ENCODE data around the gene CYP1B1.

CYP1B1 gene

GRCh38 chr2:38104598-38104997 is 28.6 kb upstream of the CYP1B1 start:
- ChIA-PET POLR2A (no interaction called here), CTCF (interaction anchor here (1.8 to 2.4 kb wide), 2 partner anchors 9 to 11 kb away, joined by 5 to 10 read pairs; no protein-coding TSS in a partner anchor)
- no peak for TF ChIP-seq CTCF (IDR thresholded peaks at IDR 0.05; ENCODE audit: insufficient read depth, low read length, missing control alignments)
- DNase-seq (ENCODE audit: low read depth, low spot score): no peak
- H3K4me3 ChIP-seq (ENCODE audit: low read depth, low read length): no peak overlapping the region

DNA sequence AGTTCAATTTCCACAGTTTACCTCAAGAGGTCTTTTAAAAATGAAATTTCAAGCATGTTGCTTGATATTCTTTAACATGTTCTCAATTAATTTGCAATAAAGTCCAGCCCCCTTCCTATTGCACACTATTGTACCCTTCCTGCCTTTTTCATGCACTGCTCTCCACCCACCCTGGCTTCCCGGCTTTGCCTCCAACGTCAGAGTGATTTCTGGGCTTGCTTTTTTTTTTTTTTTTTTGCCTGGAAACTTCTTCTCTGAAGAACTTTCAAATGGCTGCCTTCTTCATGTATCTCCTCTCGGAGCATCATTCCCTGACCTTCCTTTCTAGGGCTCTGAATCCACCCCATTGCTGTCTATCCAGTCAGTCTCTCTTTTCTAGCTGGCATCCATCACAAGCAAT is 24.4 kb upstream of the CYP1B1 start:
- no peak overlapping the region for H3K4me3 ChIP-seq (ENCODE audit: low read depth, low read length)
- no peak for TF ChIP-seq CTCF (IDR thresholded peaks at IDR 0.05; ENCODE audit: insufficient read depth, low read length, missing control alignments)
- DNase-seq (ENCODE audit: low read depth, low spot score): no peak
- CTCF ChIA-PET: interaction anchor here (1.6 kb wide), 1 partner anchor 15 kb away, joined by 7 read pairs; no protein-coding TSS in a partner anchor
- POLR2A ChIA-PET: no interaction called here

DNA sequence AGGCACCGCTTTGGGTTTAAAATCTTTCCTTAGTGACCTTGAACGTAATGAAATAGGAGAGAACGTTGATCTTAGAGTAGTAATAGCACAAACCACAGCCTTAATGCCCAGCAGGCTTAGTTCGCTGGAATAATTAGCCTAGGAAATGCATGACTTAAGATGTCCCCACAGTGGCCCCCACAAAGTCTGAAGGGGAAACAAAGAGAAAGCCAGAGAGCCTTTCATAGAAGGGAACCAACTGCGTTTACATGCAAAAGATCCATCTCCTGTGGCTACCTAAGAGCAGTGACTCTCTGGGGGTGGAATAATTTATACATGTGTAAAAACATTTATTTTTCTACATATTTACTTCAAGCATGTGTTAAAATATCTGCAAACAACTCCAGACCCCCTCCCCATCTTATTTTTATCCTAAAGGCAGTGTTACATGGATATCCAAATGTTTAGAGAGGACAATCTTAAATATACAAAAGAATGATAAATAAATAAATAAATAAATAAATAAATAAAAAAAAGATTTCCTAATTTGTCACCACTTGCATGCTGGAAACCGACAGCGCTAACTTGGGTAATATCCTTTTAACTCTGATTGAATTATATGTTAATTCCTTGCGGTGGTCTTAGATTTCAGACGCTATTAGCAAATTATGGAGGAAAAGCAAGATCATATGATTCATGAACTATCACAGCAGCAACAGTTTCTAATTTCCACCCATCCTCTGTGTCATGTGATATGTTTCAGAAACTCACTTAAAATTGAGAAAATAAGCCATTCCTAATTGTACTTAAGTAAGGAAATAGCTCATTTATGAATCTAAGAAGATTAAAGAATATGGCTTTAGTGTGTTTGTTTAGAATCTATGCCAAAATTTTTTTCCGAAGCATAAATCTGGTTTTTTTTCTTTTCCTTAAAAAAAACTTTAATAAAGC is 23.4 kb upstream of the CYP1B1 start:
- DNase-seq (ENCODE audit: low read depth, low spot score): no peak
- TF ChIP-seq CTCF (IDR thresholded peaks at IDR 0.05; ENCODE audit: insufficient read depth, low read length, missing control alignments): no peak
- CTCF ChIA-PET: no interaction called here
- POLR2A ChIA-PET: no interaction called here
- no peak overlapping the region for H3K4me3 ChIP-seq (ENCODE audit: low read depth, low read length)

GRCh38 chr2:38098421-38099098 is 22.6 kb upstream of the CYP1B1 start:
- TF ChIP-seq CTCF (IDR thresholded peaks at IDR 0.05; ENCODE audit: insufficient read depth, low read length, missing control alignments): no peak
- ChIA-PET CTCF (interaction anchor here (1.4 kb wide), 1 partner anchor 116 kb away, joined by 4 read pairs; no protein-coding TSS in a partner anchor), POLR2A (no interaction called here)
- H3K4me3 ChIP-seq (ENCODE audit: low read depth, low read length): no peak overlapping the region
- no peak for DNase-seq (ENCODE audit: low read depth, low spot score)

GRCh38 chr2:38097988-38098385 is 22.0 kb upstream of the CYP1B1 start:
- no peak for TF ChIP-seq CTCF (IDR thresholded peaks at IDR 0.05; ENCODE audit: insufficient read depth, low read length, missing control alignments)
- POLR2A ChIA-PET: no interaction called here
- DNase-seq (ENCODE audit: low read depth, low spot score): no peak
- H3K4me3 ChIP-seq (ENCODE audit: low read depth, low read length): no peak overlapping the region
- CTCF ChIA-PET: interaction anchor here (1.4 kb wide), 1 partner anchor 116 kb away, joined by 4 read pairs; no protein-coding TSS in a partner anchor
